GM21737 (cell line): ENCODE measurements around the gene PRKCSH.
"Not testable (repeated sequence)": the region's sequence is repeated elsewhere in the genome, so short reads cannot be mapped to it uniquely, and the experiment has no call there.

Experiments
- ATAC-seq: cut with Tn5 transposase; IDR thresholded peaks from one replicate; pipeline ENCODE4 v1.9.1; 2021; ENCODE audit warnings: mild to moderate bottlenecking, moderate library complexity; ENCODE audit not compliant: unreplicated experiment

Gene PRKCSH

GRCh38 chr19:11450570-11451326 lies 15.3 kb downstream of the PRKCSH start:
- no peak for ATAC-seq

GRCh38 chr19:11451327-11451870 lies 16.0 kb downstream of the PRKCSH start:
- ATAC-seq: no peak

GRCh38 chr19:11451871-11452619 lies 16.6 kb downstream of the PRKCSH start:
- no peak for ATAC-seq

DNA sequence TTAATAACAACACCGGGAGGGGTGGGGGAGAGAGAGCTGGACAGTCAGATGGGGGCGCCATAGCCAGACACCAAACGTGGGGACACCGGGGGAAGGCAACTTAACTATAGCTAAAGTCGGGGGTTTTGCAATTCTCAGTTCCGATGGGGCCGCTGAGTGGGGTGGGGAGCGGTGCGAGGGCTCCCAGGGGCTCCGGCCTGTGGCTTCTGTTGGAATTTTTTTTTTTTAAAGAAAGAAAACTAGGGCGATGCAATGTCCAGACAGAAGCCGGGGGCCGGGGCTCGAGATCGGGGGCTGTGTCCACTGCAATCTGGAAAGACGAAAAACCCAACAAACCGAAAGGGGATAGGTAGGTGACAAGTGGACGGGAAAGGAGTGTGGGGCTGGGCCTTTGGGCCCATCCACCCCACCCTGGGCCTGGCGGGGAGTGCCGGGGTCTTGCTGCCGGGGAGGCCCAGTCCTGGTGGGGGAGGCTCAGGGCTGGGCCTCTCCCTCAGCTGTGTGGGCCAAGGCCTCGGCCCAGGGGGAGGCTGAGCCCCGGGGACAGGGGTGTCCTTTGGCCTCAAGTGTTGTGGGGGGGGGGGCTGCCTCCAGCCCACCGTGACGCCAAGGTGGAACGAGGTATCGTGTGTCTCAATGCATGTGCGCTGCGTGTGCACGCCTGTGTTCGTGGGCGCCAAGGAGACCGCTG lies 17.3 kb downstream of the PRKCSH start:
- no peak for ATAC-seq

DNA sequence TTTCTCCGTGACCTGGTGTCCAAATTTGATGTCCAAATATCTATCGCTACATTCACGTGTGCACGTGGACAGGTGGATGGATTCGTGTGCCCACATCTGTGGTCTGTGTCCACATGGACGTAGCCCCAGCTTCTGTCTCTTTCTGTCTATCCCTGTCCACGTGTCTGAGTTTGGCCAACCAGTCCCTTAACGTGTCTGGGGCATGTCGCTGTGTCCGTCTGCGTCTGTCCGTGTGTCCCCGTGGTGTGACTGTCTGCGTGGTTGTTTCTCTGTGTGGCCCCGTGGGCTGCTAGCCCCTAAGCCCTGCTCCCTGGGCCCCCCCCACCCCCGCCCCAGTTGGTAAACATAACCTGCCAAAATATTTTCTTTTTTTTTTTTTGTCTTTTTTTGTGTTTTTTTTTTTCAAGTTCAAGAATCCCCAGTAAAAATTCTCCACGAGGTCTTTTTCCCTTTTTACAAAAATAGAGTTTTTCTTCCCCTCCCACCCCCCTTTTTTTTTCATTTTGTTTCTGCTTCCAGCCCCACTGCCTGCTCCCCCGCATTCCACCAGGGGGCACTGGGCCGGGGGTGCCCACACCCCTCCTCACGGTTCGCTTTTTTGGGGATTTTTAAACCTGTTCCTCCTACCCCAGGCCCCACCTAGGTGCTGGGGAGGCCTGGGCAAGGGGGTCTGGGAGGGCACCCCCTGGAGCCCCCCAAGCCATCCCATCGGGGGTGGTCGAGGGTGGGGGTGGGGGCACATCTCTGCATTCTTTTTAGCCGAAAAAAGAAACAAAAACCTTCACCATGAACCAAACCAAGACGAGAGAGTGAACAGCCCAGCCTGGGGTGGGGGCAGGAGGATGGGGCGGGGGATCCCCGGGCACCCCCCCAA lies 18.3 kb downstream of the PRKCSH start:
- ATAC-seq: no peak

DNA sequence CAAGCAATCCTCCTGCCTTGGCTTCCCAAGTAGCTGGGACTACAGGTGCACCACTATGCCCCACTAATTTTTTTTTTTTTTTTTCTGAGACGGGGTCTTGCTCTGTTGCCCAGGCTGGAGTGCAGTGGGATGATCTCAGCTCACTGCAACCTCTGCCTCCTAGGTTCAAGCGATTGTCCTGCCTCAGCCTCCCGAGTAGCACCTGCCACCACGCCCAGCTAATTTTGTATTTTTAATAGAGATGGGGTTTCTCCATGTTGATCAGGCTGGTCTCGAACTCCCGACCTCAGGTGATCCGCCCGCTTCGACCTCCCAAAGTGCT lies 19.8 kb downstream of the PRKCSH start:
- not testable (repeated sequence) for ATAC-seq

- ATAC-seq: no peak
Measured at GRCh38 chr19:11456659-11457058, 21.2 kb downstream of the PRKCSH start.

DNA sequence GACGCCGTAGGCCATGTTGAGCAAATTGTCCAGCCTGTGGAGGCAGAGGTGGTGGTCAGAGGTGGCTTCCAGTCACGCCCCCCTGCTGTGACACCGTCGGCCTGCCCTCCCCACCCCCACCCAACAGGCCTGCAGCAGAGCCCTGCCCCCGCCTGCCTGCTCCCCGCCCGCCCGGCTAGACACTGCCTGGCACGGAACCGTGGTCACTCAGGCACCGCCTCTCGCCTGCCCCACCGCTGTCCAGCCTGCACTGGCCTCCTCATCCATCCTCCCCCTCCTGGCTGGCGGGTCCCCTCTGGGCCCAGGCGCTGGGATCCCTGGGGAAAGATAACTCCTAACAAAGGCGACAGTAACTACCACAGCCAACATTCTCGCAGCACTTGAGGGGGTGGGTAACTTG lies 21.7 kb downstream of the PRKCSH start:
- ATAC-seq: no peak

- ATAC-seq: no peak
Measured at GRCh38 chr19:11457831-11458230, 22.4 kb downstream of the PRKCSH start.

- no peak for ATAC-seq
Measured at GRCh38 chr19:11458236-11458900, 22.9 kb downstream of the PRKCSH start.

DNA sequence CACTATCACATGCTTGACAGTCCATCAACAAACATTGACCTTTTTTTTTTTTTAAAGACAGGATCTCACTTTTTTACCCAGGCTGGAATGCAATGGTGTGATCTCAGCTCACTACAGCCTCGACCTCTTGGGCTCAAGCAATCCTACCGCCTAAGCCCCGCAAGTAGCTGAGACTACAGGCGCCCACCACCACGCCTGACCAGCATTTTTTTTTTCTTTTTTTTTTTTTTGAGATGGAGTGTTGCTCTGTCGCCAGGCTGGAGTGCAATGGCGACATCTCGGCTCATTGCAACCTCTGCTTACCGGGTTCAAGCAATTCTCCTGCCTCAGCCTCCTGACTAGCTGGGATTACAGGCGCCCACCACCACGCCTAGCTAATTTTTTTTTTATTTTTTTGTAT lies 23.5 kb downstream of the PRKCSH start:
- ATAC-seq: not testable (repeated sequence)

- ATAC-seq: no peak
Measured at GRCh38 chr19:11460207-11460606, 24.8 kb downstream of the PRKCSH start.

- no peak for ATAC-seq
Measured at GRCh38 chr19:11461453-11461852, 26.0 kb downstream of the PRKCSH start.

GRCh38 chr19:11463391-11463790 lies 28.0 kb downstream of the PRKCSH start:
- ATAC-seq: no peak

DNA sequence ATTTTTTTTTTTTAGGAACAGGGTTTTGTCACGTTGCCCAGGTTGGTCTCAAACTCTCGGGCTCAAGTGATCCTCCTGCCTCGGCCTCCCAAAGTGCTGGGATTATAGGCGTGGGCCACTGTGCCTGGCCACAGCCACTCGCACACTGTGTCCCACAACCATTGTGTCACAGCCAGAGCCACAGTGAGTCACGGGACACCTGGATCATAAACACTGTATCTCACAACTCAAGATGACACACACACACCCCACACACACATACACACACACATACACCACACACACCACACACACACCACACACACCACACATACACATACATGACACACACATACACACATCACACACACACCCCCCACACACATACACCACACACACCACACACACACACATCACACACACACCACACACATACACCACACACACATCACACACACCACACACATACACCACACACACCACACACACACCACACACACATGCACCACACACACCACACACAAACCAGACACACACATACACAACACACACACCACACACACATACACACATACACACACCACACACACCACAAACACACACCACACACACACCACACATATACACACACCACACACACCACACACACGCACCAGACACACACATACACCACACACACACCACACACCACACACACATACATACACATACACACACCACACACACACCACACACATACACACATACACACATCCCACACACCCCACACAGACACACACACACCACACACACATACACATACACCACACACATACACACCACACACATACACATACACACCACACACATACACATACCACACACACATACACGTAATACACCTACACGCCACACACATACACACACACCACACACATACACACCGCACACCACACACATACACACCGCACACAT lies 29.2 kb downstream of the PRKCSH start:
- no peak for ATAC-seq

DNA sequence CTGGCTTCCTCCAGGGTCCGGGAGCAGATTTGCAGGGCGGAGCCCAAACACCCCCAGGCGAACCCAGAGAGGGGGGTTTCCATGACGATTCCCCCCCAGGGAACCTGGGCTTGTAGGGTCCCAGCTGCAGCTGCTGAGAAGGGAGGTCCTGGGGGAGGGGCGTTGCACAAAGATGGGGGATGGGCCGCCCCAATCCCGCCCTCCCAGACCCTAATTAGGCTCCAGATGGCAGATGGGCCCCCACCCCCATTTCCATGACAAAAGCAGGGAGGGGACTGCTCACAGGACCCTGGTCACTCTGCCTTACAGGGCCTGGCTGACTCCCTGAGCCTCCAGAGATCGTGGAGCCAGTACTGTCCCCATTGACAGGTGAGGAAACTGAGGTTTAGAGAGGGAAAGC lies 30.2 kb downstream of the PRKCSH start:
- no peak for ATAC-seq

DNA sequence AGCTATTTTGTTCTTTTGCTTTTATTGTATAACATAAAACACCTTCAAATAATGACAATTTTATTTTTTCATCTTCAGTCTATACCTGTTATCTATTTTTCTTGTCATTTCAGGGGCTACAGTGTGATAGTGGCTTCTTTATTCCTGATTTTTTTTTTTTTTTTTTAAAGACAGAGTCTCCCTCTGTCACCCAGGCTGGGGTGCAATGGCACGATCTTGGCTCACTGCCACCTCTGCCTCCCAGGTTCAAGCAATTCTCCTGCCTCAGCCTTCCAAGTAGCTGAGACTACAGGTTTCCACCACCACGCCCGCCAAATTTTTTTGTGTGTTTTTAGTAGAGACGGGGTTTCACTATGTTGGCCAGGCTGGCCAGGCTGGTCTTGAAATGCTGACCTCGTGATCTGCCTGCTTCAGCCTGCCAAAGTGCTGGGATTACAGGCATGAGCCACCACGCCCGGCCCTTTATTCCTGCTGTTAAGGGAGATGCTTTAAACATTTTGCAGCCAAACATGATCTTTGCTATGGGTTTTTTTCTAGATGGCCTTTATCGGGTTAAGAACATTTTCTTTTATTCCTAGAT lies 32.9 kb downstream of the PRKCSH start:
- not testable (repeated sequence) for ATAC-seq

- no peak for ATAC-seq
Measured at GRCh38 chr19:11473725-11474124, 38.3 kb downstream of the PRKCSH start.

- not testable (repeated sequence) for ATAC-seq
Measured at GRCh38 chr19:11475343-11475742, 39.9 kb downstream of the PRKCSH start.
